HCT116 (cell line): ENCODE results near the gene POLR1D. TPM values are rescaled to one million over a fixed set of nuclear protein-coding genes. Genes with fewer than 3 reads are reported as not detected.
A peak's percentile ranks its signal among the peaks of the same experiment; 100 is the strongest.

Experiments used
- ATAC-seq: fragments of 200-7000 bp; cut with Tn5 transposase; 2 replicates; pipeline ENCODE4 v1.9.1; 2020; ENCODE audit warnings: mild to moderate bottlenecking, moderate library complexity
- BruUV-seq: library from RNA; stranded (reverse); fragments of 400-500 nt; replicated peaks from 2 replicates; lab custom pipeline; 2021; lab: Mats Ljungman, UMichigan
- CTCF ChIA-PET: fragments of 300-600 bp; sonication (Branson Sonifier 250); formaldehyde crosslinking; loops from one replicate; lab custom pipeline; 2021; ENCODE audit warnings: antibody characterized with exemption; lab: Charles Lee
- POLR2A ChIA-PET: fragments of 300-600, 350-600 bp; sonication (Branson Sonifier 250); formaldehyde crosslinking; loops from one replicate; lab custom pipeline; 2021; ENCODE audit warnings: antibody characterized with exemption; lab: Charles Lee
- RAD21 ChIA-PET, 2 experiments: fragments of 300-600 bp; sonication (Branson Sonifier 250); formaldehyde crosslinking; loops; one replicate each; lab custom pipeline; 2023; ENCODE audit warnings: low total read pairs in 2 of 2; ENCODE audit not compliant: uncharacterized antibody in 2 of 2, unreplicated experiment in 2 of 2, low non-redundant PET in 1 of 2; lab: Charles Lee
- DNase-seq: peaks from one replicate; pipeline ENCODE4 v3.0.0-alpha.2; 2010; ENCODE audit warnings: low read depth, low spot score
- H2AFZ ChIP-seq: fragments of 200-600 bp; shearing (Covaris generic), sonication (generic); 2 replicates; pipeline ENCODE4 v1.6.1; 2017; ENCODE audit warnings: low read depth, mixed run types, mixed read lengths, antibody characterized with exemption, low read length; ENCODE audit not compliant: poor library complexity, severe bottlenecking
- H3K27ac ChIP-seq: 2 replicates; pipeline ENCODE4 v1.5.1; 2012; ENCODE audit warnings: low read depth, low read length
- H3K27me3 ChIP-seq: fragments of 200-600 bp; sonication (generic); 2 replicates; pipeline ENCODE4 v1.6.1; 2016; ENCODE audit warnings: mixed run types, low read length, mixed read lengths; ENCODE audit not compliant: insufficient read depth
- H3K36me3 ChIP-seq, 2 experiments: fragments of 200-500 bp in 1 of 2; fragments of 200-600 bp in 1 of 2; sonication (Bioruptor generic) in 1 of 2; sonication (generic) in 1 of 2; 2 replicates each; pipeline versions ENCODE4 v1.5.1 to v1.6.1; 2014 to 2016; ENCODE audit warnings: low read length in 2 of 2, inconsistent platforms in 1 of 2, mixed read lengths in 1 of 2, mixed run types in 1 of 2; ENCODE audit not compliant: insufficient read depth in 2 of 2, control insufficient read depth in 1 of 2
- H3K4me1 ChIP-seq, 2 experiments: fragments of 200-600 bp in 1 of 2; sonication (generic) in 1 of 2; 2 replicates each; pipeline versions ENCODE4 v1.5.1 to v1.6.1; 2012 to 2017; ENCODE audit warnings: low read length in 2 of 2, inconsistent platforms in 1 of 2, mild to moderate bottlenecking in 1 of 2, mixed read lengths in 1 of 2, mixed run types in 1 of 2, moderate library complexity in 1 of 2; ENCODE audit not compliant: insufficient read depth in 2 of 2, control insufficient read depth in 1 of 2
- H3K4me2 ChIP-seq: fragments of 200-600 bp; sonication (generic); 2 replicates; pipeline ENCODE4 v1.6.1; 2017; ENCODE audit warnings: mixed run types, low read length, mixed read lengths
- H3K4me3 ChIP-seq, 2 experiments: fragments of 200-600 bp in 1 of 2; sonication (generic) in 1 of 2; replicated peaks in 1 of 2; 2 replicates each; pipeline ENCODE4 v1.5.1; 2011 to 2016; ENCODE audit warnings: low read length in 2 of 2, control low read depth in 1 of 2, low read depth in 1 of 2, mild to moderate bottlenecking in 1 of 2, mixed read lengths in 1 of 2, mixed run types in 1 of 2
- H3K79me2 ChIP-seq: fragments of 200-600 bp; sonication (generic); 2 replicates; pipeline ENCODE4 v1.6.1; 2017; ENCODE audit warnings: mild to moderate bottlenecking, mixed run types, low read length, moderate library complexity, mixed read lengths; ENCODE audit not compliant: insufficient read depth
- H3K9ac ChIP-seq: fragments of 200-600 bp; sonication (generic); 2 replicates; pipeline ENCODE4 v1.6.1; 2016; ENCODE audit warnings: low read length, mixed read lengths
- H3K9me2 ChIP-seq: fragments of 200-600 bp; sonication (generic), shearing (Covaris generic); 2 replicates; pipeline ENCODE4 v1.6.1; 2017; ENCODE audit warnings: mixed run types, mild to moderate bottlenecking, moderate library complexity; ENCODE audit not compliant: insufficient read depth
- H3K9me3 ChIP-seq, 2 experiments: fragments of 200-500 bp in 1 of 2; fragments of 200-600 bp in 1 of 2; sonication (Bioruptor generic) in 1 of 2; sonication (generic) in 1 of 2; 2 replicates each; pipeline ENCODE4 v1.6.1; 2014 to 2017; ENCODE audit warnings: low read length in 2 of 2, mixed read lengths in 2 of 2, inconsistent platforms in 1 of 2, low read depth in 1 of 2, mild to moderate bottlenecking in 1 of 2, mixed run types in 1 of 2, moderate library complexity in 1 of 2; ENCODE audit not compliant: control insufficient read depth in 1 of 2, insufficient read depth in 1 of 2
- H4K20me1 ChIP-seq: fragments of 200-600 bp; sonication (generic), shearing (Covaris generic); 2 replicates; pipeline ENCODE4 v1.6.1; 2017; ENCODE audit warnings: mixed run types, mild to moderate bottlenecking, moderate library complexity; ENCODE audit not compliant: insufficient read depth
- ELF1 ChIP-seq: IDR thresholded peaks from 2 replicates; pipeline ENCODE4 v1.6.1; 2012; ENCODE audit warnings: low read depth, borderline replicate concordance
- FOSL1 ChIP-seq: IDR thresholded peaks from 2 replicates; pipeline ENCODE4 v1.6.1; 2012; ENCODE audit warnings: low read depth
- JUND ChIP-seq: IDR thresholded peaks from 2 replicates; pipeline ENCODE4 v1.6.1; 2012
- POLR2A ChIP-seq: IDR thresholded peaks from 2 replicates; pipeline ENCODE4 v1.7.0; 2011; ENCODE audit warnings: borderline replicate concordance; ENCODE audit not compliant: insufficient read depth, insufficient read length; ENCODE audit errors: extremely low read depth
- SP1 ChIP-seq: IDR thresholded peaks from 2 replicates; pipeline ENCODE4 v1.6.1; 2012; ENCODE audit warnings: low read depth
- ZFX ChIP-seq: fragments of 450-650 bp; IDR thresholded peaks from 2 replicates; pipeline ENCODE4 v1.6.1; 2017
- intact Hi-C: fragments of 100-400 bp; cut with micrococcal nuclease; formaldehyde crosslinking; loops from 2 replicates; pipeline ENCODE4 v1.10.0; 2022
- total RNA-seq: library from RNA; stranded (reverse); gene quantifications from one replicate; pipeline ENCODE4 v1.2.1, GENCODE V29; 2021; ENCODE audit not compliant: unreplicated experiment
- TF ChIP-seq, protein P1 (sequence below): IDR thresholded peaks from 2 replicates; pipeline ENCODE4 v1.6.1; 2012

Gene POLR1D
- total RNA-seq, 1 experiment from 2014 or later, result 184 TPM

DNA sequence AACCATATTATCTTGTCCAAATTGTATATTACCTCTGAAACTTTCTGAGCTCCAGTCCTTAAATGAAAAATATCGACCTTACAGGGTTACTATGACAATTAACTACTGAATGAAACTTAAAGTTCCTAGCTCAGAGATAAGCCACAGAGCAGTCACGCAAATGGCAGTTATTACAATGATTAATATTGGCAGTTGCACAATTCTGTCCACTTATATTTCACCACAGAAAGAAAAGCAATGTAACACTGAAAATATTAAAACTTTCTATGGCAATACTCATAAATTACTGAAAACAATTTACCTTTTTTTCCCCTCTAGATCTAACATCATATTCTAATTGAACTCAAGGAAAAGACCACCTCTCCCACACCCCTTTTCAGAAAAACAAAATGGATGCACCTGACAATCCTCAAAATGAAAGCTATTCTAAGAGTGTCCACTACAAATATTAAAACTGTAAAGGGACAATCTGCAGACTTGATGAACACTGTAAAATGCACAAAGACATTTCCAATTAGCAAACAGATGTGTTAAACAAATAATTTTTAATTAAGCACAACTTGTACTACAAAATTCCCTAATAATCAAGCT is 16.0 kb upstream of the POLR1D start:
- H2AFZ ChIP-seq, result no peak overlapping the region
- no peak overlapping the region for H3K4me2 ChIP-seq
- TF ChIP-seq ZFX, result no peak
- no peak for TF ChIP-seq ELF1
- TF ChIP-seq, all 23 proteins: peak for 0
- H3K9ac ChIP-seq, result no peak overlapping the region
- no peaks in the 10 kb centered on the region for H3K9me3 ChIP-seq
- DNase-seq (no peak), ATAC-seq (no peak)
- no peak overlapping the region for H3K27ac ChIP-seq
- peaks cover 84% of the 10 kb centered on the region for H3K79me2 ChIP-seq
- intact Hi-C loops, result no loop called here
- no peaks in the 10 kb centered on the region for H4K20me1 ChIP-seq
- H3K4me3 ChIP-seq, result no peak overlapping the region
- no peaks in the 10 kb centered on the region for H3K36me3 ChIP-seq
- peaks cover 15 to 21% of the 10 kb centered on the region in 2 experiments for H3K4me1 ChIP-seq
- RAD21 ChIA-PET, result no interaction called here
- POLR2A ChIA-PET, result interaction anchor here (1.4 kb wide), 1 partner anchor 14 kb away, joined by 4 read pairs; the partner anchor contains the start of gene LNX2
- BruUV-seq, result no TSS peak
- CTCF ChIA-PET, result interaction anchor here (1.2 kb wide), 1 partner anchor 72 kb away, joined by 3 read pairs; no protein-coding TSS in a partner anchor
- H3K27me3 ChIP-seq, result no peaks in the 10 kb centered on the region
- H3K9me2 ChIP-seq, result no peaks in the 10 kb centered on the region

DNA sequence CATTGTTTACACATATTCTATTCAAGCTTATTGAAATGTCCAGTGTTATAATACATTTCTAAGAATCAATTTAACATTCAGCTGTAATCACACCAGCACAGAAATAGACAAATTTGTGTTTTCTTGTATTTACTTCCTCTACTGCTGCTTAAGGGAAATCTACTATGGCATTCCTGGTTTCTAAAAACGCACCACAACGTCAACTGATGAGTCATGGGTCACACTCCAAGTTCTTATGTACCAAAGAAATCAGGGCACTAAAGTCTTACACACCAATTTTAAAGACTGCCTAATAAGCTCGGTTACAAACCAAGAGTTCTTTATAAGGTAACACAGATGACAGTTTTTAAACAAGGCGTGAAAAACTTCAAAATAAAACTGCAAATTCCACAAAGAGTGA is 14.6 kb upstream of the POLR1D start:
- Histone ChIP-seq H3K27me3 (no peaks in the 10 kb centered on the region), H3K9me2 (no peaks in the 10 kb centered on the region), H4K20me1 (no peaks in the 10 kb centered on the region), H3K9me3 (no peaks in the 10 kb centered on the region), H3K9ac (peak overlapping the region; percentile 6; the same call in 1 of the 2 replicates), H3K4me2 (peak overlapping the region; percentile 44), H3K27ac (no peak overlapping the region; the same call in 1 of the 2 replicates), H3K4me3 (peak overlapping the region in 1 of 2 experiments; percentile 5; a peak in 1 of 4 replicates), H3K79me2 (peaks cover 83% of the 10 kb centered on the region), H3K36me3 (no peaks in the 10 kb centered on the region), H3K4me1 (peaks cover 13 to 16% of the 10 kb centered on the region in 2 experiments), H2AFZ (no peak overlapping the region)
- ATAC-seq (peak; percentile 58; the same call in 1 of the 2 replicates), DNase-seq (peak; percentile 56)
- ChIA-PET CTCF (no interaction called here), RAD21 (no interaction called here), POLR2A (interaction anchor here (3.7 kb wide), 1 partner anchor 14 kb away, joined by 11 read pairs; the partner anchor contains the start of gene LNX2)
- TF ChIP-seq FOSL1 (peak; percentile 61; the same call in 1 of the 2 replicates), POLR2A (no peak), SP1 (peak; percentile 34), JUND (peak; percentile 51)
- TF ChIP-seq, protein P1, sequence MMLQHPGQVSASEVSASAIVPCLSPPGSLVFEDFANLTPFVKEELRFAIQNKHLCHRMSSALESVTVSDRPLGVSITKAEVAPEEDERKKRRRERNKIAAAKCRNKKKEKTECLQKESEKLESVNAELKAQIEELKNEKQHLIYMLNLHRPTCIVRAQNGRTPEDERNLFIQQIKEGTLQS, result no peak
- intact Hi-C loops, result no loop called here
- no TSS peak for BruUV-seq
